Measurements from ENCODE around the gene SMC5. TPM values are rescaled to one million over a fixed set of nuclear protein-coding genes. Genes with fewer than 3 reads are reported as not detected.

Gene SMC5
- total RNA-seq, 2 experiments from 2014 or later, result 36.2 to 38.8 TPM

DNA sequence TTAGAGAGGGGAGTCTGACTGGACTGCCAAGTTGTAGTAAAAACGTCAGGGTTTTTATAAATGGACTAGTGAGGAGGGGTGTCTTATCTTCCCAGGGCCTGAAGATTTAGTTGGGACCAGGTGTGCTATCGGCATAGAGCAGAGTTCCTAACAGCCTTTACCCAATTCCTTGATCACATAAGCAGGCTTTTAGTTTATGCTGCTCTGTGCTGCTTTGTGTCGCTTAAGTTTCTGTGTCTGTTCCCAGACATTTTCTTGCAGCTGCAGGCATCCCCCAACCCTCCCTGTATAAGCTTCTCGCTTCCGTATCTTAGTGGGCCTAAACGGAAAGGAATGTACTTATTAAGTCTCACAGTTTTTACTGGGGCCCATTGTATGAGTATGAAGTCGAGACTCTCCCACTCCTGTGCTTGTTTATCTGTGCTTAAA lies 2.6 kb upstream of the SMC5 start:
- DNase-seq, result no peak
- H3K27ac Mint-ChIP-seq, result no peak overlapping the region
- H3K36me3 Mint-ChIP-seq (ENCODE audit: low read depth), result peaks cover 16% of the 10 kb centered on the region
- CTCF ChIA-PET, result no interaction called here
- no peaks in the 10 kb centered on the region for H3K27me3 Mint-ChIP-seq
- H3K9me3 Mint-ChIP-seq, result no peaks in the 10 kb centered on the region
- POLR2A ChIA-PET, result no interaction called here
- H3K4me3 Mint-ChIP-seq, result no peak overlapping the region
- H3K4me1 Mint-ChIP-seq, result peaks cover 28% of the 10 kb centered on the region

DNA sequence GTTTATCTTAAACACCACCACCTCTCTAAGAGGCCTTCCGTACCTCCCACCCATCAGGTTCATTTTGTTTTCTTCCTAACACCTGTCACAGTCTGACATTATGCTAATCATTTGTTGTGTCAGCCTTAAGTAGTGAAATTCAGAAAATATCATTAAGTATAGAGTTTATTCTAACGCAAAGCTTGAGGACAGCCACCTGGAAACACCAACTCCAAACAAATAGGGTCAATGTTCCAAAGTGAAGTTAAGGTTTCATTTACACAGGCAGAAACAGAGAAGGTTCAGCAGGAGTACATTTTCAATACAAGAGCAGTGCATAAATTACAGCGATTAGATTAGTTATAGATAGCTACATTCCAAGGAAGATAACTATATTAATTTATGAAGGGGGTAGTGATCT lies 1.3 kb upstream of the SMC5 start:
- H3K27me3 Mint-ChIP-seq, result no peaks in the 10 kb centered on the region
- H3K36me3 Mint-ChIP-seq (ENCODE audit: low read depth), result peaks cover 30% of the 10 kb centered on the region
- DNase-seq, result no peak
- H3K4me1 Mint-ChIP-seq, result peaks cover 42% of the 10 kb centered on the region
- H3K4me3 Mint-ChIP-seq, result peak overlapping the region; percentile 82
- H3K27ac Mint-ChIP-seq, result peak overlapping the region; percentile 8
- H3K9me3 Mint-ChIP-seq, result no peaks in the 10 kb centered on the region
- POLR2A ChIA-PET, result interaction anchor here (1.0 to 4.0 kb wide), 6 partner anchors 10 to 306 kb away, joined by 3 to 35 read pairs (median 6); no protein-coding TSS in a partner anchor
- CTCF ChIA-PET, result interaction anchor here (0.9 kb wide), 1 partner anchor 345 kb away, joined by 3 read pairs; no protein-coding TSS in a partner anchor

DNA sequence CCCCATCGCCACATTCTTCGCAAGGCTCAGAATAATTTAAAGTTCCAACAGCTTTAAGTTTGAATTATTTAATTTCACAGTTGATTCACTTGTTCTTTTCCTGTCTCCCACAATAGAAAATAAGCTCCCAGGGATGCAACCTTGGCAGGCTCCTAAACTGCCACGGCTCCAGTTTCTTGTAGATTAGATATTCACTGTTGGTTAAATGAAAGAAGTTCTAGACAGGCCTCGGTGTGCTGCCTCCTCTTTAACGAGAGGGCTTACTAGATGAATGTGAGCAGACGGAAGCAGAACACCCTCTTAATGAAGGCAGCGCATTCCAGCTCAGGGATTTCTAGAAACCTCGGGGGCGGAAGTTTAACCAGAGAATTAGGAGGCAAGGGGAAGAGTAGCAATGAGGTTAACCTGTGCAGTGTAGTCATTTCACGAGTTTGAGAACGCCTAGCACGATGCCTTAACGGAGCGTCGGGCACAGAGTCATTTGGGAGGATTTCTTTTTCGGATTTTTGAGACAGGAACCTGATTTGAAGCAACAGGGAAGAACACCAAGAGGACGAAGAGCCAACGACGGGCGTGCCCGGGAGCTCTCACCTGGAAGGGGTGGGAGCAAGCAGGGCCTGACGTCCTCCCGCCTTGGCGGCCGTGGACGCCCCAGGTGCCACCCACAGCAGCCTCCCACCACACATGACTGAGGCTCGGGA lies 637 bp upstream of the SMC5 start:
- H3K27ac Mint-ChIP-seq, result peak overlapping the region; percentile 80
- CTCF ChIA-PET, result interaction anchor here (0.9 kb wide), 1 partner anchor 344 kb away, joined by 3 read pairs; no protein-coding TSS in a partner anchor
- DNase-seq, result no peak
- H3K4me1 Mint-ChIP-seq, result peaks cover 48% of the 10 kb centered on the region
- H3K4me3 Mint-ChIP-seq, result peak overlapping the region; percentile 82
- H3K27me3 Mint-ChIP-seq, result no peaks in the 10 kb centered on the region
- H3K9me3 Mint-ChIP-seq, result no peaks in the 10 kb centered on the region
- H3K36me3 Mint-ChIP-seq (ENCODE audit: low read depth), result peaks cover 36% of the 10 kb centered on the region
- POLR2A ChIA-PET, result interaction anchor here (0.8 to 4.0 kb wide), 8 partner anchors 9 to 306 kb away, joined by 3 to 35 read pairs (median 5); no protein-coding TSS in a partner anchor

DNA sequence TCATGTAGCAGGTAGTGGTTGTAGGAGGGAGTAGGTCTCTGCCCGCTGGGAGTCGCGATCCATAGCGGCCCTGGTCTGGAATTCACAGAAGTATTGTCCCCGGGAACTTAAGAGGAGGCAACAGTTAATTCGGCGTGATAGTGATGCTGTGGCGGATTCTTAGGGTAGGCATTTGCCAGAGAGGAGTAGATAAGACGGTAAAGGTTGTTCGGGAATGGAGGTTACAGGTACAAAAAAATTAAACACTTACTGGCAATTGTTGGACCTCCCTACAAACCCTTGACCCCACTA lies 679 bp downstream of the SMC5 start:
- H3K9me3 Mint-ChIP-seq, result no peaks in the 10 kb centered on the region
- CTCF ChIA-PET, result no interaction called here
- peak overlapping the region; percentile 82 for H3K4me3 Mint-ChIP-seq
- H3K27ac Mint-ChIP-seq, result peak overlapping the region; percentile 80
- H3K36me3 Mint-ChIP-seq (ENCODE audit: low read depth), result peaks cover 40% of the 10 kb centered on the region
- no peak for DNase-seq
- no peaks in the 10 kb centered on the region for H3K27me3 Mint-ChIP-seq
- H3K4me1 Mint-ChIP-seq, result peaks cover 50% of the 10 kb centered on the region
- POLR2A ChIA-PET, result interaction anchor here (1.4 to 4.0 kb wide), 4 partner anchors 24 to 304 kb away, joined by 3 to 35 read pairs (median 6); partner anchors contain the start of gene KLF9

DNA sequence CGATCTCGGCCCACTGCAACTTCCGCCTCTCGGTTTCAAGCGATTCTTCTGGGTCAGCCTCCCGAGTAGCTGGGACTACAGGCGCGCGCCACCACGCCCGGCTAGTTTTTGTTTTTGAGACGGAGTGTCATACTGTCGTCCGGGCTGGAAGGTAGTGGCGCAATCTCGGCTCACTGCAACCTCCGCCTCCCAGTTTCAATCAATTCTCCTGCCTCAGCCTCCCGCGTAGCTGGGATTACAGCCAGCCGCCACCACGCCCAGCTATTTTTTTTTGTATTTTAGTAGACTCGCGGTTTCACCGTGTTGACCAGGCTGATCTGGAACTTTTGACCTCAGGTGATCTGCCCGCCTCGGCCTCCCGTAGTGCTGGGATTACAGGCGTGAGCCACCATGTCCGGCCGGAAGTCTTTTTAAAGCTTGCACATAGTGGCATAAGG lies 1.2 kb downstream of the SMC5 start:
- Mint-ChIP-seq H3K27ac (peak overlapping the region; percentile 80), H3K4me1 (peaks cover 52% of the 10 kb centered on the region), H3K36me3 (ENCODE audit: low read depth) (peaks cover 46% of the 10 kb centered on the region), H3K27me3 (no peaks in the 10 kb centered on the region), H3K4me3 (peak overlapping the region; percentile 82), H3K9me3 (no peaks in the 10 kb centered on the region)
- CTCF ChIA-PET, result no interaction called here
- POLR2A ChIA-PET, result interaction anchor here (1.0 to 4.0 kb wide), 4 partner anchors 10 to 160 kb away, joined by 3 to 35 read pairs (median 3); partner anchors contain the start of gene KLF9
- no peak for DNase-seq

DNA sequence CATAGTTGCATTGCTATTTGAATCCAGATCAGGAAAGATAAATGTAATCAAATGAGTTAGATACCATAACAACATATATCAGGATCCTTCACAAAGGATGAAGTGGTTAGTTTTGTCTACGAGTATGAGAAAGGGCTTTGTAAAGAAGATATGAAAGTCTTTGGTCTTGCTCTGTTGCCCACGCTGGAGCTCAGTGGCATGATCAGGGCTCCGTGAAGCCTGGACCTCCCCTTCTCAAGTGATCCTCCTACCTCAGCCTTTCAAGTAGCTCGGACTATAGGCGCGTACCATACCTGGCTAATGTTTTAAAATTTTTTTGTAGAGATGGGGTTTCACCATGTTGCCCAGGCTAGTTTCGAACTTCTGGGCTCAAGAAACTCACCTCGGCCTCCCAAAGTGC lies 1.8 kb downstream of the SMC5 start:
- ChIA-PET POLR2A (interaction anchor here (0.6 to 4.0 kb wide), 5 partner anchors 10 to 159 kb away, joined by 3 to 35 read pairs (median 3); partner anchors contain the start of gene KLF9), CTCF (no interaction called here)
- peaks cover 53% of the 10 kb centered on the region for H3K4me1 Mint-ChIP-seq

DNA sequence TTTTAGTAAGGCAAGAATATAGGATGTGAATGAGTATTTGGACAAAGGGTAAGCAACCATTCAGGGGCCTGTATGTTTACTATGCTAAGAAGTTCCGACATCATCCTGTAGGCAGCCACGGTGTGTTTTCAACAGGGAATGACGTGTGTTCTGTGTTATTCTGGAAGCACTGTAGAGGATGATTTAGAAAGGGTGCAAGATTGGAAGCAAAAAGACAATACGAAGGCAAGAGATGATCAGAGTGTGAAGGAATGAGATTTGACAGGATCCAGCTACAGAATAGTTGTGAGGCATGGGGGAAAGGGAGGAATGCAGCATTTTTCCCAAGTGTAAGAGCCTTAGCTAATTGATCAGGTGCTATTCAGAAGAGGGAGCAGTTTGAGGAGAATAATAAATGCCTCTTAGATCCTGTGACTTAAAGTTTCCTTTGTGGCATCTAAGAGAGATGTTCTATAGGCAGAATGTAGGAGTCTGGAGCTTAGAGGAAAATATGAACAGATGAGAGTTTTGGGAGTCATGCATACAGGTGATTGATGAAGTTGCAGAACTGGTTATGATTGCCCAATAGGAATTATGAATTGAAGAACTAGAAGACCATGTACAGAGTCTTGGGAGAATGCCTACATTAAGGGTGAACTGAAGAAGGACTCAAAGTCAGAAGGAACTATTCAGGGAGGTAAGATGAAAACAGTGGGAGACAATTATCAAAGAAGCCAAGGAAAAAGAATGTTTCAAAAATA lies 2.5 kb downstream of the SMC5 start:
- peaks cover 53% of the 10 kb centered on the region for H3K36me3 Mint-ChIP-seq (ENCODE audit: low read depth)
- no peaks in the 10 kb centered on the region for H3K27me3 Mint-ChIP-seq
- H3K27ac Mint-ChIP-seq, result peak overlapping the region; percentile 2
- H3K4me1 Mint-ChIP-seq, result peaks cover 54% of the 10 kb centered on the region
- ChIA-PET POLR2A (interaction anchor here (0.6 to 4.0 kb wide), 3 partner anchors 39 to 159 kb away, joined by 3 to 35 read pairs (median 3); no protein-coding TSS in a partner anchor), CTCF (no interaction called here)
- H3K9me3 Mint-ChIP-seq, result no peaks in the 10 kb centered on the region
- peak overlapping the region; percentile 82 for H3K4me3 Mint-ChIP-seq
- DNase-seq, result no peak

More for the DNA sequence above, 1.8 kb downstream of the SMC5 start:
- H3K27me3 Mint-ChIP-seq, result no peaks in the 10 kb centered on the region
- no peak for DNase-seq
- H3K27ac Mint-ChIP-seq, result no peak overlapping the region
- peaks cover 49% of the 10 kb centered on the region for H3K36me3 Mint-ChIP-seq (ENCODE audit: low read depth)
- H3K9me3 Mint-ChIP-seq, result no peaks in the 10 kb centered on the region
- H3K4me3 Mint-ChIP-seq, result peak overlapping the region; percentile 82

DNA sequence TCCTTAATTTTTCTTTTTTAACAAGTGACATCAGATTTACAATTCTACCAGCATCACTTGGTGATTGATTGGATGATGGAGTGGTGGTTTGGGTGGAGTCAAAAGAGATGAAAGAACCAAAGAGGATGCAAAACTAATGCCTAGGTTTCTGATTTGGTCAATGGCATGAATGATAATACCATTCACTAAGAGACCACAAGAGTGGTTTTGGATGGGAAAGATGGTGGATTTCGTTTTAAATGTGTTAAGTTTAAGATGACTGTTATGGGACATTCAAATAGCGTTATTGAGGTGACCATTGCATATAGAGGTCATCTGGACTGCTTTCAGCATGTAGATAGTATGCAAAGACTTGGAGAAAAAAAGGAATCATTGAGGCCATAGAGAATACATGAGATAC lies 3.6 kb downstream of the SMC5 start:
- Mint-ChIP-seq H3K27me3 (no peaks in the 10 kb centered on the region), H3K36me3 (ENCODE audit: low read depth) (peaks cover 62% of the 10 kb centered on the region), H3K9me3 (no peaks in the 10 kb centered on the region), H3K27ac (no peak overlapping the region), H3K4me3 (peak overlapping the region; percentile 31), H3K4me1 (peaks cover 56% of the 10 kb centered on the region)
- CTCF ChIA-PET, result no interaction called here
- no peak for DNase-seq
- POLR2A ChIA-PET, result interaction anchor here (1.3 kb wide), 1 partner anchor 10 kb away, joined by 4 read pairs; no protein-coding TSS in a partner anchor

DNA sequence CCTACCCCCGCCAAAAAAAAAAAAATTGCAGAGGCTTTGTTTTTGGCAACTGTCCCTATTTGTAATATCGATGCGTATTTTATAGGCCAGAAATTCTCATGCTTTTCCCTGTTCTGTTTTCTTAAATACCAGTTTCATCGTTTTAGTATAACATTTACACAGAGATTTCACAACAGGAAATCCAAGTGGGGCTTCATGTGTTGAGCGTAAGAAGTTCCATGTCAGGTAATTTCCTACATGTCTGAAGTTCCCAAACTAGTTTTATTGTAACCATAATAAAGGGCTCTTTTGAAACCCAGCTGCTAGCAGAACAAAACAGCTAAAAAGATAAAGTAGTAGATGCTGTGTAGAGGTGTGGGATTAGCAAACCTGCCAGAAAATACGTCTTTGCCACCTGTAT lies 4.2 kb downstream of the SMC5 start:
- POLR2A ChIA-PET, result interaction anchor here (1.3 kb wide), 1 partner anchor 9 kb away, joined by 4 read pairs; no protein-coding TSS in a partner anchor
- CTCF ChIA-PET, result no interaction called here
- no peak overlapping the region for H3K27ac Mint-ChIP-seq
- no peaks in the 10 kb centered on the region for H3K27me3 Mint-ChIP-seq
- H3K4me3 Mint-ChIP-seq, result no peak overlapping the region
- no peak for DNase-seq
- H3K9me3 Mint-ChIP-seq, result no peaks in the 10 kb centered on the region
- H3K36me3 Mint-ChIP-seq (ENCODE audit: low read depth), result peaks cover 66% of the 10 kb centered on the region
- peaks cover 54% of the 10 kb centered on the region for H3K4me1 Mint-ChIP-seq

DNA sequence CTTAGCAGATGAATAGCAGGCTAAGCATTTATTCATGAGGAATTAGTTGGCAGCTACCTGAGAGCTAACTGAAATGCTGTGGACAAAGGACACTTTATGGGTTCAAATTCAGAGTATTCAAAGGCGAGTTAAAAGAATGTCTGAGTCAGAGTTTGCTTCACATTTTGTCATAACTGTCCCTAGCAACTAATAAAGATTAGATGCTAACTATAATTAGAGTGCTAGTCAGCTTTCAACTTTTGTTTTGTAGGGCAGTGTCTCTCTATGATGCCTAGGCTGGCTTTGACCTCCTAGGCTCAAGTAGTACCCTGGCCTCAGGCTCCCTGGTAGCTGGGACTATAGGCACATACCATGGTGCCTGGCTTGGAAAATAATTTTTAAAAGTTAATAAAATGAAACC lies 4.6 kb downstream of the SMC5 start:
- ChIA-PET CTCF (no interaction called here), POLR2A (interaction anchor here (1.0 to 1.3 kb wide), 2 partner anchors 9 to 156 kb away, joined by 3 to 4 read pairs; no protein-coding TSS in a partner anchor)
- Mint-ChIP-seq H3K27me3 (no peaks in the 10 kb centered on the region), H3K36me3 (ENCODE audit: low read depth) (peaks cover 66% of the 10 kb centered on the region), H3K9me3 (no peaks in the 10 kb centered on the region), H3K27ac (no peak overlapping the region), H3K4me3 (no peak overlapping the region), H3K4me1 (peaks cover 50% of the 10 kb centered on the region)
- no peak for DNase-seq

DNA sequence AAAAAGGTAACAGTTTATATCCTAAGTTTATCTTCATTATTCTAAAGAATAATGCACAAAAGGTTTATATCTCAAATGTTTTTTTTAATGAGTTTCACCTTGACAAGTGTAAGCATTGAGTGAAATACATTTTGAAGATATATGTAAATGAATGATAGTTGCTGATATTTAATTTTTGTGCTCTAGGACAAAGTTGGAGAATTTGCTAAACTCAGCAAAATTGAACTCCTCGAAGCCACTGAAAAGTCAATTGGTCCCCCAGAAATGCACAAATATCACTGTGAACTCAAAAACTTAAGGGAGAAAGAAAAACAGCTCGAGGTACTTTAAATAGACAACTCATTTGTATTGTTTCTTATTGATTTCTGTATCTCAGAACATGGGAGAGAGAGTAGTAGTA lies 19.5 kb downstream of the SMC5 start:
- DNase-seq, result no peak
- H3K36me3 Mint-ChIP-seq (ENCODE audit: low read depth), result peaks cover 58% of the 10 kb centered on the region
- POLR2A ChIA-PET, result interaction anchor here (1.6 kb wide), 1 partner anchor 127 kb away, joined by 3 read pairs; no protein-coding TSS in a partner anchor
- H3K4me3 Mint-ChIP-seq, result no peak overlapping the region
- CTCF ChIA-PET, result no interaction called here
- H3K9me3 Mint-ChIP-seq, result no peaks in the 10 kb centered on the region
- no peaks in the 10 kb centered on the region for H3K27me3 Mint-ChIP-seq
- H3K27ac Mint-ChIP-seq, result no peak overlapping the region
- H3K4me1 Mint-ChIP-seq, result peaks cover 8% of the 10 kb centered on the region

DNA sequence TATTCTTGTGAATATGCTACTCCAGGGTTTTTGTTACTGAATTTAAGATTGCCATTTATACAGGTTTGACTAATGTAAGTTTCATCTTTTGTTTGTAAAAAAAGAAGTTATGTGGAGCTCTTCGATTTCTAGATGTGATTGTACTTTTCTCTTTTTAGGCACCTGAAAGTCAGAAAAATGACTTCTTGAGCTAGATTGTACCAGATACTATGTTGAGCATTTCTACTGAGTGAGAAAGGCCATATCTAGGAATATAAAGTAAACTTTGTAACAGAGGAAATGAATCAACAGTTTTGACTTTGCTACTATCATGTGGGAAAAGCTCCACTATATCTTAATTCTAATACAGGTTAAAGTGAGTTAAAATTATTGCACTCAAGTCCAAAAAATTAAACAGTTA lies 25.1 kb downstream of the SMC5 start:
- peaks cover 76% of the 10 kb centered on the region for H3K36me3 Mint-ChIP-seq (ENCODE audit: low read depth)
- DNase-seq, result no peak
- ChIA-PET CTCF (no interaction called here), POLR2A (interaction anchor here (0.9 to 1.4 kb wide), 2 partner anchors 25 to 52 kb away, joined by 3 to 5 read pairs; partner anchors contain the start of gene SMC5)
- peaks cover 6% of the 10 kb centered on the region for H3K4me1 Mint-ChIP-seq
- H3K4me3 Mint-ChIP-seq, result no peak overlapping the region
- H3K27ac Mint-ChIP-seq, result no peak overlapping the region
- H3K27me3 Mint-ChIP-seq, result no peaks in the 10 kb centered on the region
- no peaks in the 10 kb centered on the region for H3K9me3 Mint-ChIP-seq

DNA sequence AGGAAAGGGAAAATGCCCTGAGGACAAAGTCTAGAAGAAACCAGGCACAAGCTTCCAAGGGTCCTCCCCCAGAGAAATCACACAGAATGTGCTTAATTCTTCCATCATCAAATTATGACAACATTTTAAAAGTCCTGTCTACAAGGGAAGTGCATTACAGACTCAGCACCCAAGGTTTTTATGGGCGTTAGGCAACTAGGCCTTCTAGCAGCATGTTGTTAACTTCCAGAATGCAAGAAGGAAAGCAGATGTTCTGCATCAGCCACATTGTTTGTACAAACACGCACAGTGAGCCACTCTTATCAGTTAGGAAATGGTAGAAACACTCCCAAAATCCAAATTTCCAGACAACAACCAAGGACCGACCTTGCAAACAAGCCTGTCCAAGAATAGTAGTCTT lies 26.5 kb downstream of the SMC5 start:
- DNase-seq, result no peak
- peaks cover 85% of the 10 kb centered on the region for H3K36me3 Mint-ChIP-seq (ENCODE audit: low read depth)
- no peak overlapping the region for H3K4me3 Mint-ChIP-seq
- H3K27me3 Mint-ChIP-seq, result no peaks in the 10 kb centered on the region
- CTCF ChIA-PET, result no interaction called here
- H3K4me1 Mint-ChIP-seq, result peaks cover 6% of the 10 kb centered on the region
- no peaks in the 10 kb centered on the region for H3K9me3 Mint-ChIP-seq
- H3K27ac Mint-ChIP-seq, result no peak overlapping the region
- POLR2A ChIA-PET, result no interaction called here

Data from activated CD4-positive, alpha-beta memory T cell treated with anti-CD3 and anti-CD28 coated beads, Interleukin-2, amount 10 ng/mL, durations not matched to agents 7 days and 5 days (primary cell).